HG02884 (cell line): ENCODE results near the gene ZNF44.
"Not testable (repeated sequence)": the region's sequence is repeated elsewhere in the genome, so short reads cannot be mapped to it uniquely, and the experiment has no call there.

ENCODE experiments used
- ATAC-seq: cut with Tn5 transposase; IDR thresholded peaks from one replicate; pipeline ENCODE4 v1.9.1; 2021; ENCODE audit warnings: mild to moderate bottlenecking, moderate library complexity; ENCODE audit not compliant: unreplicated experiment

ZNF44 gene

DNA sequence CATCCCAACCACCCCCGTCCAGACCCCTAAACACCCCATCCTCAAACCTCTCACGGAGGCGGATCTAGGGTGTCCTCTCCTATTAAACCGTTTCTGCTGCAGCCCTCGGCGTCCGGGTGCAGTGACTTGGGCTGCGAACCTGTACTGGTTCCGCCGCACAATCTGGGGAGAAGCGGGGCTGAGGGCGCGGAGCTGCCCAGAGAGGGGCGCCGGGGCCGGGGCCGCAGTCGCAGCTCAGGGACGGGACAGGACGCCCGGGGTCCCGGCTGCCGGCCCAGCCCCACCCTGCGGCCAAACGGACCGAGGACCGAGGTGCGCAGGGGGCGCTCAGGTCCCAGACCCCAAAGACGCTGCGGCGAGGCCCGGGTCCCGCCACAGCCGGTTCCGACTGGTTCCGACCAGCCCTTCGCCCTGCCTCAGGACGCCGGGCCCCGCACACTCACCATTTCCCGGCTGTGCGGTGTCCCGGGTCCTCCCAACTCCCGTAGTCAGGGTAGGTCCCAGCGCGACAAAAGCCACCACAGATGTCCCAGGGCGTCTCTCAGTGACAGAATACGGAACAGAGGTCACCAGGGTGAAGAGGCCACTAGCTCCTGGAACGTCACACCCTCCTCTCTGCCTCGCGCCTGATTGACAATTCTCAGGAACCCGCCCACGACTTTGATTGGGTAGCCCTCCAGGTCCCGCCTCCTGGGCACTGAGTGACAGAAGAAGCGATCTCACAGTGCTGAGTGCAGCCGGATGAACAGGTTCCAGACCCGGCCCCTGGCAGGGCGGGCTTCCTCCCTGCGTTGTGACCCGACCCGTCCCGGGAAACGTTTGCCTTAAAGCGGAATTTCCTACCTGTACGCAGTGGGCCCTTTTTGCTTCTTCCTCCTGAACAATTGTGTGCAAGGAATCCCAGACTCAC lies at the start of gene ZNF44:
ZNF44 (minus strand) TSS at position 635 of the 910 bp plus-strand sequence; CDS start at position 446, 189 bp downstream.
- peak; percentile 83 for ATAC-seq

GRCh38 chr19:12333162-12334159 lies 38.8 kb upstream of the ZNF44 start, which contains the start of gene ZNF563:
Gene ZNF563 (minus strand): TSS chr19:12333633. CDS start chr19:12333482, 151 bp downstream.
- peak; percentile 85 for ATAC-seq

GRCh38 chr19:12331211-12331941 lies 36.7 kb upstream of the ZNF44 start:
- no peak for ATAC-seq

DNA sequence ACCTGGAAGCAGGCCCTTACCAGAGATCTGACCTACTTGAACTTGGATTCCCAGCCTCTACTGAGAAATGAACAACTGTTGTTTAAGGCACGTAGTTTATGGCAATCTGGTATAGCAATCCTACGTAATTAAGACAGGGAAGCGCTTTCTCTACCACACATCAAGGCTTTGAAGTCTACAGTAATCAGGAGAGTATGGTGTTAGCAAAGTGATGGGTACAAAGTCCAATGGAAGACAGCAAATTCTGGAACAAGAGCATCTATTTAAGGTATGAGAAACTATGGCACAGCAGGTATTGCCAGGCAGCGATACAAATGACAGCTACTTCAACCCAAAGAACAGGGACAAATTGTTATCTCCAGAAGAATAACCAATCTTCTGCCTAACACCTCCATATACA lies 35.7 kb upstream of the ZNF44 start:
- ATAC-seq = no peak

DNA sequence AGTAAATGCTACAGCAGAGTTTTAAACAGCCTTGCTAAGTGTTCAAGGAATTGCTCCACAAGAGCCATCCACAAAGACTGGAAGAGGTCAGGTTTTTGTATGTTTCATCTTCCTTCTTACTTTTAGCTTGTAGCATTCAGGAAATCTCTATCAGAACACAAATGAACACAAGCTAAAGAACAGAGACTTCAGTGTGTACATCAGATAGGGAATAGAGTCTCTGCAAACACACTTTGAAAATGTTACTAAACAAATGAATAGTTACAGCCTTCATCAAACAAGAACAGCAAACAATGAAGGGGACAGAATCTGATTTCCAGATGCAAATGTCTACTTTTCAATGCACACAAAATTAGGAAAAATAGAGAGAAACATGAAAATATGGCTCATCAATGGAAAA lies 31.0 kb upstream of the ZNF44 start:
- ATAC-seq = no peak

DNA sequence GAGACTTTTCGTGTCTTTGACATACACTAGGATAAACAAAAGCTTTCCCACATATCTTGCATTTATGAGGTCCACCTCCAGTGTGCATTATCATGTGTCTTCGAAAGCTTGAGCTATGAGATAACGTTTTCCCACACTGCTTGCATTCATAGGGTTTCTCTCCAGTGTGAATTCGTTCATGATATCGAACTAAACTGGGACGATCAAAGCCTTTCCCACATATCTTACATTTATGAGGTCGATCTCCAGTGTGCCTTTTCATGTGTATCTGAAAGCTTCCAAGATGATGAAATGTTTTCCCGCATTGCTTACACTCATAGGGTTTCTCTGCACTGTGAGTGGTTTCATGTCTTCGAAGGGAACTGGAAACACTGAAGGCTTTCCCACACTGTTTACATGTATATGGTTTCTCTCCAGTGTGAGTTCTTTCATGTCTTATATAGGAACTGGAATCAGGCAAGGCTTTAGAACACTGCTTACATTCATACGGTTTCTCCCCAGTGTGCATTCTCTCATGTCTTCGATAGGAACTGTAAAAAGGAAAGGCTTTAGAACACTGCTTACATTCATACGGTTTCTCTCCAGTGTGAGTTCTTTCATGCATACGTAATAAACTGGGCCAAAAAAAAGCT lies 24.2 kb upstream of the ZNF44 start:
- no peak for ATAC-seq

DNA sequence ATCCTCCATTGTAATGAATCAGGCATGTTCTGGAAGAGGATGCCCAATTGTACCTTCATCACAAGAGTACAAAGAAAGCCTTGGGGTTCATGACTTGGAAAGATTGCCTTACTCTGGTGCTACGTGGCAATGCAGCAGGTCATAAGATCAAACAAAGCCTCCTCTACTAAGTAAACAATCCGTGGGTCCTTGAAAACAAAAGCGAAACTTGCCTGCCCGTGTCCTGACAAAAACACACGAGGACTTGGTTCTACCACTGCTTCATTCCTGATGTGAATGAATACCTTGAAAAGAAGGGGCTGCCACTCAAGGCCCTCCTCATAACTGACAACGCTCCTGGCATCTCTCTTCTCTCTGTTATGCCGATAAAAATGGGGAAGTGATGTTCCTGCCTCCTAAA lies 19.9 kb upstream of the ZNF44 start:
- ATAC-seq = no peak

- ATAC-seq = not testable (repeated sequence)
These were observed 14.2 kb upstream of the ZNF44 start for GRCh38 chr19:12308891-12309290.

GRCh38 chr19:12295191-12295590 lies 508 bp upstream of the ZNF44 start:
- ATAC-seq = no peak

DNA sequence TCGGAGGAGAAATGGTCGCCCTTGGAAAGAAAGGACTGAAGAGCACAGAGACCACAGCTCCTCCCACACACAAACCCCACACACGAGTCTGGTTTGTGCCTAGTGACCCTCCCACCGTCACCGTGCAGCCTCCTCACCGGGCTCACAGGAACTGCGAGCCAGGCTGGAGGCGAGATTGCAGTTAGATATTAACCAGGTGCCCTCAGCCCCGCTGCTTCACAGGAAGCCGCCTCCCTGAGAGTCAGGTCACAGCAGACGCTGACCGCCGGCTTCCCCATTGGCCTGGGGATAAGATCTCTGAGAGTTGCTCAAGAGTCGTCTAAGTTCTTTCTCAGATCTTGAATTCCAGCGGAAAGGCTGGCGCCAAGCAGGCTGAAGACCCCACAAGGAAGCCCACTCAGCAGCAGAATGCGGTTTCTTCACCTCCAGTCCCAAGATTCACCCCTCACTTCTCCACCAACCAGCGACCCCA lies 870 bp downstream of the ZNF44 start:
- ATAC-seq = peak; percentile 18

DNA sequence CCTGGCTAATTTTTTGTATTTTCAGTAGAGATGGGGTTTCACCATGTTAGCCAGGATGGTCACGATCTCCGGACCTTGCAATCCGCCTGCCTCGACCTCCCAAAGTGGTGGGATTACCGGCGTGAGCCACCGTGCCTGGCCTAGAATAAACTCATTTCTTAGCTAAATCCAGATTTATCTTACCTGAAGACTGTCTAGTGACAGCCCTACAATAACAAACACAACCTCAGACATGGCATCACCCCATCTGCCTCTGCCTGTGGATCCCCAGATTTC lies 5.0 kb downstream of the ZNF44 start:
- no peak for ATAC-seq

- ATAC-seq = no peak
These were observed 6.7 kb downstream of the ZNF44 start for GRCh38 chr19:12287958-12288500.

DNA sequence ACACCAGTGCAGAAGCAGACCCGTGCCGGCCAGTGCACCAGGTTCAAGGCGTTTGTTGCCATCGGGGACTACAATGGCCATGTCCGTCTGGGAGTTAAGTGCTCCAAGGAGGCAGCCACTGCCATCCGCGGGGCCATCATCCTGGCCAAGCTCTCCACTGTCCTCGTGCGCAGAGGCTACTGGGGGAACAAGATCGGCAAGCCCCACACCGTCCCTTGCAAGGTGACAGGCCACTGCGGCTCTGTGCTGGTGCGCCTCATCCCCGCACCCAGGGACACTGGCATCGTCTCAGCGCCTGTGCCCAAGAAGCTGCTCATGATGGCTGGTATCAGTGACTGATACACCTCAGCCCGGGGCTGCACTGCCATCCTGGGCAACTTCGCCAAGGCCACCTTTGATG lies 10.1 kb downstream of the ZNF44 start:
- no peak for ATAC-seq

DNA sequence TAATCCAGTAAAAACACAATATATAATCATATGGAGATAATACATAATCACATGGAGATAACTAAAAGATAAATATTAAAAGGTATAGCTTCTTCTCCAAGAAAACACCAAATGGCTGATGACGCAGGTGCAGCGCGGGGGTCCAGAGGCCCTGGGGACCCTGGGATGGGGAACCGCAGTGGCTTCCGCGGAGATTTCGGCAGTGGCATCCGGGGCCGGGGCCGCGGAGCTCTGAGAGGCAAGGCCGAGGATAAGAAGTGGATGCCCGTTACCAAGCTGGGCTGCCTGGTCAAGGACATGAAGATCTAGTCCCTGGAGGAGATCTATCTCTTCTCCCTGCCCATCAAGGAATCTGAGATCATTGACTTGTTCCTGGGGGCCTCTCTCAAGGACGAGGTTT lies 10.5 kb downstream of the ZNF44 start:
- ATAC-seq = no peak

DNA sequence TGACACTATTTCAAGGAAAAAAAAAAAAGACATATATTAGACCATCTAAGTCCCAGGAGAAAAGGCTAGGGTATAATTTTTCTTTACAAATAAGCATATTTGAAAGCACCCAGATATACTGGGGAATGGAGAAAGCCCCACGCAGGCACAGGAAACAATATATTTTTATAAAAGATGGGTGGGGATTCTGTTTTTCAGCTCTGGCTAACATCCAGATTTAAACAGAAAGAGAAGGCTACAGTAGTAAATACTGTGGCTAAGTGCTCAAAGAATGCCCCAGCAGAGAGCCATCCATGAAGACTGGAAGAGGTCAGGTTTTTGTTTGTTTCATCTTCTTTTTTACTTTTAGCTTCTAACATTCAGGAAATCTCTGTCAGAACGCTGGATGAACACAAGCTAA lies 16.0 kb downstream of the ZNF44 start:
- no peak for ATAC-seq

DNA sequence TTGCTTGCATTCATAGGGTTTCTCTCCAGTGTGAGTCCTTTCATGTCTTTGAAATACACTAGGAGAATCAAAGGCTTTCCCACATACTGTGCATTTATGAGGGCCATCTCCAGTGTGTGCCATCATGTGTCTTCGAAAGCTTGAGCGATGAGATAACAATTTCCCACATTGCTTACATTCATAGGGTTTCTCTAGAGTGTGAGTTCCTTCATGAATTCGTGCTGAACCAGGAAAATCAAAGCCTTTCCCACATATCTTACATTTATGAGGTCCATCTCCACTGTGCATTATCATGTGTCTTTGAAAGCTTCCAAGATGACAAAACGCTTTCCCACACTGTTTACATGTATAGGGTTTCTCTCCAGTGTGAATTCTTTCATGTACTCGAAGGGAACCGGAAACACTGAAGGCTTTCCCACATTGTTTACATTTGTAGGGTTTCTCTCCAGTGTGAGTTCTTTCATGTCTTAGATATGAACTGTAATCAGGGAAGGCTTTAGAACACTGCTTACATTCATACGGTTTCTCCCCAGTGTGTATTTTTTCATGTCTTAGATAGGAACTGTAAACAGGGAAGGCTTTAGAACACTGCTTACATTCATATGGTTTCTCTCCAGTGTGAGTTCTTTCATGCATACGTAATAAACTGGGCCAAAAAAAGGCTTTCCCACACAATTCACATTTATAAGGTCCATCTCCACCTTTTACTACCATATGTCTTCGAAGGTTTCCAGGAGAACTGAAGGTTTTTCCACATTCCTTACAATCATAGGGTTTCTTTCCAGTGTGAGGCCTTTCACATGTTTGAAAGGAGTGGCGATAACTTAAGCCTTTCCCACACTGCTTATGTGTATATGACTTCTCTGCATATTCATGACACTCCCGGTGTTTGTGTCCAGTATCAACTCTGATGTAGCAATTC lies 21.4 kb downstream of the ZNF44 start:
- no peak for ATAC-seq

- no peak for ATAC-seq
These were observed 22.3 kb downstream of the ZNF44 start for GRCh38 chr19:12272386-12272785.

DNA sequence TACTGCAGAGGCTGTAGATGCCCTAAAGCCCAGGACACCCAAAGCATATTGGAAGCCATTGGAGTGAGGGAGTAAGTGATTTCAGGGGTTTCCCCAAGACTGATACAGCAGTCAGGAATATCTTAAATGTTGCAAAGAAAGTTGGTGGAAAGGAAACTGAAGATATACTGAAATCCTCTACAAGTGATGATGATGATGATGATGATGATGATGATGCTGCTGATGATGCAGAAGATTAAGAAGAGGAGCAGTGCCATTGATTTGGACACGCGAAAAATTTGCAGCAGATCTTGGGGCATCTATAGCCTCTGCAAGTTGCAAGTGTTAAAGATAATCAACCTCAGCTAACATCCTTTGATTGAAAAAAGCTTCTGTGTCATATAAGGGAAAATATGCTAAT lies 23.8 kb downstream of the ZNF44 start:
- no peak for ATAC-seq
